Stimulated activated naive CD4-positive, alpha-beta T cell treated with Interleukin-2 at 50 U/mL for 16 hours (primary cell): ENCODE results near the gene FTCD.

Source experiments
- DNase-seq: peaks from one replicate; lab custom pipeline; 2025; lab: John Stamatoyannopoulos, UW

Gene FTCD

DNA sequence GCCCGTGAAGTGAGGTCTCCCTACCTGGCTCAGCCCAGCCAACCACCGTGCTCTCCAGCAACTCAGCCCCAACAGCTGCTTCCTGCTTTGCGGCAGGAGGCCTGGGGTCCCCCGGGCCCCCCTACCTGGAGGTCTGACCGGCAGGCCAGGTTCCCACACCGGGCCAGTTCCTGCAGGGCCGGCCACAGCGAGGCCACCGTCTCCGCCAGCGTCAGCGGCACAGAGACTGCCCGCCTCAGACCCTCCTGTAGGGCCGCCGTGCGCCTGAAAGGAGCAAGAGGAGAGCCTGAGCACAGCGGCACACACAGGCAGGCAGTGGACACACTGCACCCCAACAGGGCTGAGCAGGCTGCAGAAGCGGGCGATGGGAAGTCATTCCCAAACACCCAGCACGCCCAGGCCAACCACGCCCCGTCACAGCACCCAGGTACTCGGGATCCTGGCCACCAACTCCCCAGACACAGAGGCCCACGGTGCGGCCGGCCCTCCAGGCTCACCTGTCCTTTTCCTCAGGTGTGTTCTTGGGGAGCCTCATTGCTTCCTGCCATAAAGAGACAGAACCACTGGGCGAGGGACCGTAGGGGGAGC is 16.9 kb downstream of the FTCD start:
- no peak for DNase-seq

DNA sequence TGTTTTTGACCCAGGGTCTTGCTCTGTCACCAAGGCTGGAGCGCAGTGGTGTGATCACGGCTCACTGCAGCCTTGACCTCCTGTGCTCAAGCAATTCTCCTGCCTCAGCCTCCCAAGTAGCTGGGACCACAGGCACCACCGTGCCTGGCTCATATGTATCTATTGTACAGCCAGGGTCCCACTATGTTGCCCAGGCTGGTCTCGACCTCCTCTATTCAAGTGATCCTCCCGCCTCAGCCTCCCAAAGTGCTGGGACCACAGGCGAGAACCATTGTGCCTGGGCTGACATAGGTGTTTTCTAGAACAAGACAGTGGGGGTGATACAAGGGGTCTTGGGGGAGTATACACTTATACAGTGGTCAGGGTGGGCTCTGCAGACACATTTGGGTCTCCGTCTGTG is 17.5 kb downstream of the FTCD start:
- DNase-seq: no peak

DNA sequence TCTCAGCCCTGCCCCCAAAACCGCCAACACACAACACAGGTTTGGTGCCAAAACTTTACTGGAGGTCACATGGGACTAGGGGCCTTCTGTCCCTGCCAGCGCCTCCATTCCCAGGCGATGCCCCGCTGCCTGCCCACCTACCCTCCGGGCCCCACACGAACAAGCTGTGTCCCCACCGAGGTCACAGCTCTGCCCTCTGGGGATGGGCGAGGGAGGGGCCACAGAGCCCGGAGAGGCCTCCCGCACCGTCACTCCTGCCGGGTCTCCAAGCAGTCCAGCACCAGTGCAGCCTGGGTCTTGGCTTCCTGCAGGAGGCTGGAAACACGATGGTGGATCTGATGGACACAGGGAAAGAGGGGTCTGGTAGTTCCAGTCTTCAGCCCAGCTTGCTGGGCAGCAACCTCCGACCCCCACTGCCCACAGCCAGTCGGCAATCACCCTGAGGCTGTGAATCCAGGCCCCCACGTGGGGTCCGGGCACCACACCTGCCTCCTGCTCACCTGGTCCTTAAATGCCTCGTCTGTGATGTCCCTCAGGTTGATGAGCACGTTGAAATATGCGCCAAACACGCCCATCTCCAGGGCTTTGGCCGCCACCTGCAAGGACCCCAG is 18.5 kb downstream of the FTCD start:
- no peak for DNase-seq

DNA sequence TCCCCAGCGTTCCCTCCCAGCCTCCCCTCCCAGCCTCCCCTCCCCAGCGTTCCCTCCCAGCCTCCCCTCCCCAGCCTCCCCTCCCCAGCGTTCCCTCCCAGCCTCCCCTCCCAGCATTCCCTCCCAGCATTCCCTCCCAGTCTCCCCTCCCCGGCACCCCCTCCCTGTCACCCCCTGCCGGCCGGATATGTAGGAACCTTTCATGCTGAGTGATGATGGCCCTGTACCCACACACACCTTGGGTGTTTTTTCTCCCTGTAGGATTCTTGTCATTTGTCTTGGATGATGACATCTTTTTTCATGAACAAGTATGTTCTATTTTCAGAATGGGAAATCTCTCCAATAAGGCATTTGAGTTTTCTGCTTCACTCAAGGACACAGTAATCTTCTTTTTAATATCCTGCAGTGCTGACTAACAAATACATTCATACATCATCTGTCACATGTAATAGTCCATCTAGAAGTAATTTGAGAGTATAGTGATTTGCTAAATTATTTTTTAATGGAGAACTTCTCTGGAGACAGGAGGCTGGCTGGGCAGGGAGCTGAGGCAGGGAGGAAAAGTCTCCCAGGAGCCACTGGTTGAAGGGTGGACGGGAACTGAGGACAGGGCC is 19.5 kb downstream of the FTCD start:
- DNase-seq: no peak

DNA sequence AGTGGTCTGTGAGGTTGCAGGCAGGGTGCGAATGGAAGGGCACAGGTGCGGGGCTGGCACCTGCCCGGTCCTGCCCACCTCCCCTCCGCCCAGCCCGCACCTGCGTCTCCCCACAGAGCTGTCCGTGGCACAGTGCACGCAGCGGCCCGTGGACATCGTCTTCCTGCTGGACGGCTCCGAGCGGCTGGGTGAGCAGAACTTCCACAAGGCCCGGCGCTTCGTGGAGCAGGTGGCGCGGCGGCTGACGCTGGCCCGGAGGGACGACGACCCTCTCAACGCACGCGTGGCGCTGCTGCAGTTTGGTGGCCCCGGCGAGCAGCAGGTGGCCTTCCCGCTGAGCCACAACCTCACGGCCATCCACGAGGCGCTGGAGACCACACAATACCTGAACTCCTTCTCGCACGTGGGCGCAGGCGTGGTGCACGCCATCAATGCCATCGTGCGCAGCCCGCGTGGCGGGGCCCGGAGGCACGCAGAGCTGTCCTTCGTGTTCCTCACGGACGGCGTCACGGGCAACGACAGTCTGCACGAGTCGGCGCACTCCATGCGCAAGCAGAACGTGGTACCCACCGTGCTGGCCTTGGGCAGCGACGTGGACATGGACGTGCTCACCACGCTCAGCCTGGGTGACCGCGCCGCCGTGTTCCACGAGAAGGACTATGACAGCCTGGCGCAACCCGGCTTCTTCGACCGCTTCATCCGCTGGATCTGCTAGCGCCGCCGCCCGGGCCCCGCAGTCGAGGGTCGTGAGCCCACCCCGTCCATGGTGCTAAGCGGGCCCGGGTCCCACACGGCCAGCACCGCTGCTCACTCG is 23.3 kb downstream of the FTCD start:
- DNase-seq: no peak

DNA sequence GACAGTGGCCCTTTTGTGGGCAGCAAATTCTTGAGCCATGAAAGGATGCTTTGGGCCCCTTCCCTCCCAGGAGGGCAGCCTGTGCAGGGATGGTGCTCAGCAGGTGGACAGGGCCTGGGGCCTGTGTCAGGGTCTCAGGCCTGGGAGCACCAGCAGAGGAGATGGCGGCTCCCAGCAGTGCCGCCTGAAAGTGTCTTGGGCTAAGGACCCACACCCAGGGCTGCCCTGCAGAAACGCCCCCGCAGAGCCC is 23.9 kb downstream of the FTCD start:
- no peak for DNase-seq

DNA sequence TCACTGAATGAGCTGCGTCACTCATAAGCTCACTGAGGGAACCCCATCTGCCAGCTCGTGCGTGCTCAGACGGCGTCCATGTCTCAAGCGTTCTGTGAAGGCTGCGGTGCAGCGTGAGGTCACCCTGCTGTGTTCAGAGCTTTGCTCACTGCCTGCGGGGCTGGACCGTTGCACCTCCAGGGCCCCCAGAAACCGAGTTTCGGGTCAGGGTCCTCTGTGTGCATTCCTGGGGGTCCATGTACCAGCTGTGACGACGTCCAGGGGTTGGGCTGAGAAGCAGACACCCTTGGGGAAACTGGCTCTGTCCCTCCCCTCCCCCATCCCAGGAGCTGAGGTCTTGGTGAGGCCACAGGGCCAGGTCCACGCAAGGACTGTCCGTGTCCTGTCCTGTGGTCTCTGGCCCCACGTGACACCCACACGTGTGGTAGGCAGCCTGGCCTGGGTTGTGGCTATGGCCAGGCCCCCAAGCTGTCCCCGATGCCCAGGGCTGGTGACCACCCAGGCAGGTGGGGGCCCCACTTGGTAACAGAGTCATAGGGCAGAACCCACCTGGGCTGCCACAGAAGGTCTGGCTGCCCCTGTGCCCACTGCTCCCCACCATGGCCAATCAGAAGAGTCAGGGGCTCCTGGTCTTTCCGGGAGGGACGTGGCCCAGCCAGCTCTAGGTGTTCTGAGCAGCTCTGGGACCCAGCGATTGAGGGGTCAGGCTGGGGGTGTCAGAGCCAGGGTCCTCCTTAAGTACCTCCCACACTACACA is 24.4 kb downstream of the FTCD start:
- DNase-seq: no peak

DNA sequence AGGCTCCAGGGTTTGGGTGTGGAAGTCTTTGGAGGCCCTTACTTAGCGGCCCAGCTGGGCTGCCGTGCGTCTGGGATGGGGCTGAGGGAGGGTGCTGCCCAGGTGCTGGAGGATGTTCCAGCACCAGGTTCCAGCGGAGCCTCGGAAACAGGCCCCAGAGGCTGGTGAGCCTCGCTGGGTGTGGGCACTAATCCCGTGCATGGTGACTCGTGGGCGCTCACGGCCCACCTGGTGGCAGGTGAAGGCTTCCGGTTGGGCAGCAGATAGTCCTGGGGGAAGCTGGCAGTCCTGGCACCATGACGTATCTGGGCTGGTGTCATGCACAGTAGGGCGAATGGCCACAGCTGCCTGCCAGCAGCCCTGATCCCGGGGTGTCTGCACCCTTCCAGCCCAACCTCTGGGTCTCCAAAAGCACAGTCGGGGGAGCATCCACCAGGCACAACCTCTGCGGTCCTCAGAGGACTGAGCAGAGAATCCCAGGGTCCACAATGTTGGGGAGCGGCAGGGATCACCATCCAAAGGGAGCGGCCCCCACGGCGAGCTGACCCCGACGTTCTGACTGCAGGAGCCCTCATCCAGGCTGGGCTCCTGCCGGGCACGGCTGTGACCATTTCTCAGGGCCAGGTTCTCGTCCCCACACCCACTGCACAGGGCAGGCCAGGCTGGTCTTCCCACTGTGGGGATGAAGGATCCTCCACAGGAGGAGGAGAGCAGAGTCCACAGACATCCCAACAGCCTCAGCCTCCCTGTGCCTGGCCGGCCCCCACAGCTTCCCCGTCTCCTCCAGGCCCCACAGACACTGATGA is 25.3 kb downstream of the FTCD start:
- DNase-seq: no peak

DNA sequence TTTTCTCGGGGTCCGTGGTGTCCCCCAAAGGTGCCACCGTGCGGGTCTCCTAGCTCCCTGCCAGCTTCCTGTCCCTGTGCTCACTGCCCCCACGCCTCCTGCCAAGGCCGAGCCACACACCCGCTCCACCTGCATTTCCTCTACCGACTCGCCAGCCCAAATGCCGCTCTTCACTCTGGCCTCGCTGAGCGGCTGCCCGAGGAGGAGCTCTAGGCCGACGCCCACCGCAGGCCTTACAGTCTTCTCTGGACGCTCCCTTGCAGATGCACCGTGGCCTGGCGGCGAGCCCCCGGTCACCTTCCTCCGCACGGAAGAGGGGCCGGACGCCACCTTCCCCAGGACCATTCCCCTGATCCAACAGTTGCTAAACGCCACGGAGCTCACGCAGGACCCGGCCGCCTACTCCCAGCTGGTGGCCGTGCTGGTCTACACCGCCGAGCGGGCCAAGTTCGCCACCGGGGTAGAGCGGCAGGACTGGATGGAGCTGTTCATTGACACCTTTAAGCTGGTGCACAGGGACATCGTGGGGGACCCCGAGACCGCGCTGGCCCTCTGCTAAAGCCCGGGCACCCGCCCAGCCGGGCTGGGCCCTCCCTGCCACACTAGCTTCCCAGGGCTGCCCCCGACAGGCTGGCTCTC is 26.3 kb downstream of the FTCD start:
- DNase-seq: no peak

DNA sequence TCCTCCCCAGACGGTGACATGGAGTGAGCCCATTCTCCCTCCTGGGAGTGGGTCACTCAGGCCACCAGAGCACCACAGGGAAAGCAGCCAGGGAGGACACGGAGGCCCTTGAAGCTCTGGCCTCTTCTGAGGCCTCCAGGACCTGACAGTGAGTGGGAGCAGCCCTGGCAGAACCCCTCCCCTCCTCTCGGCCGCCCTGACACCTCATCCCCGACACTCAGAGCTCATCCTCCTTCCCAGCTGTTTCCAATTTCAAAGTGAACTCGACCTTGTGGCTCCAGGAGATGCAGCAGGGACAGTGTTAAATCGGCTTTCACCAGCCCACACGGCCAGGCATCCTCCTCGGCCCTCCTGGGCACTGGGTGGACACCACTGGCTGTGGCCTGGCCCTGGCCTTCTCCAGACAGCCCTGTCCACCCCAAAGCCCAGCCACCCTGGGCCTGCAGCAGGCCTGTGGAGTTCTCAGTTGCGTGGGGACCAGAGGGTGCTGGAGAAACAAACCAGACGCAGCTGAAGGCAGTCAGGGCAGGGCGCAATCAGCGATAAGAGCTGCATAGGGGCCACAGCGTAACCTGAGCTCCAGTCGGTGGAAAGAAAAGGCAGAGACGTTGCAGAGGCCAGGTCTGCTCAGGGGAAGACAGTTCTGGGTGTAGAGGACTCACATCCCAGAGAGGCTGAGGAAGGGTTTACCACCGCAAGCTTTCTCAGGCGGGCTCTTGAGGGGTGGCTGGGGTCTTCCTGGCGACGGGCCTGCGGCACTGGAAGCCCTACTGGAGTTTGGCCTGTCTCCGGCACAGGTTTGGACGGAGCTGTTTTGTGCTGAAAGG is 27.1 kb downstream of the FTCD start:
- no peak for DNase-seq

DNA sequence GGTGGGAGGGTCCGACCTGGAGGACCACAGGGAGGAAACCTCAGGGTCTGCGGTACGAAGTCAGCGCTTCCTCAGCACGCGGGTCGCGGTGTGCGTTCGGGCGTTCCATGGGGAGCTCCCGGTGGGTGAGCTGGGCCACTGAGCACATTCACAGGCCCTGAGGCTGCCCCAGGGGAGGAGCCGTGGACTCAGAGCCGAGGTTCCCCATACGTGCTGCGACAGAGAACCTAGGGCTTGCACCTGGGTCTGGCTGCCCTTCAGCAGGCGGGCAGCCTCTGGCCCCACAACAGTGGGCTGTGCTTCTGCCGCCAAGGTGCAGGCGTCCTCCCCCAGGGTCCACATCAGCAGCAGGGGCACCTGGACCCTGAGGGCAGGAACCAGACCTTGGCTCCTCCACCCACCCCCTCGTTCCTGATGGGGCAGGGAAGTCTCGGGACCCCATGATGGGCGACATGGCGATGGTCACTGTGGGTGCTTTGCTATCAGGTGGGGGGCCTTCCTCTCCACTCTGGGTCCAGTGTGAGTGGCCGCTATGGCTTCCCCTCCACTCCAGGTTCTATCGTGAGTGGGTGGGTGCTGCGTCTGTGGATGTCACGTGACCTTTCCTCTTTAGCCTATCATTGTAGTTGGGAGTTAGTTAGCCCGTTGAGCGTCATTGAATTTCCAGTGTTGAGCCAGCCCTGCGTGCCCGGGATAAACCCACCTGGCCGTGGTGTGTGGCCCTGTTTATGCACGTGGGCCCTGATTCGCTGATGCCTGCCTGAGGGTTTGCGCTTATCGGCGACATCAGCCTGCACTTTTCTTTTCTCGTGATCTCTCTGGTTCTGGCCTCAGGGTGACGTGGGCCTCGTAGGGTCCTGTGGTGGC is 27.9 kb downstream of the FTCD start:
- DNase-seq: no peak

DNA sequence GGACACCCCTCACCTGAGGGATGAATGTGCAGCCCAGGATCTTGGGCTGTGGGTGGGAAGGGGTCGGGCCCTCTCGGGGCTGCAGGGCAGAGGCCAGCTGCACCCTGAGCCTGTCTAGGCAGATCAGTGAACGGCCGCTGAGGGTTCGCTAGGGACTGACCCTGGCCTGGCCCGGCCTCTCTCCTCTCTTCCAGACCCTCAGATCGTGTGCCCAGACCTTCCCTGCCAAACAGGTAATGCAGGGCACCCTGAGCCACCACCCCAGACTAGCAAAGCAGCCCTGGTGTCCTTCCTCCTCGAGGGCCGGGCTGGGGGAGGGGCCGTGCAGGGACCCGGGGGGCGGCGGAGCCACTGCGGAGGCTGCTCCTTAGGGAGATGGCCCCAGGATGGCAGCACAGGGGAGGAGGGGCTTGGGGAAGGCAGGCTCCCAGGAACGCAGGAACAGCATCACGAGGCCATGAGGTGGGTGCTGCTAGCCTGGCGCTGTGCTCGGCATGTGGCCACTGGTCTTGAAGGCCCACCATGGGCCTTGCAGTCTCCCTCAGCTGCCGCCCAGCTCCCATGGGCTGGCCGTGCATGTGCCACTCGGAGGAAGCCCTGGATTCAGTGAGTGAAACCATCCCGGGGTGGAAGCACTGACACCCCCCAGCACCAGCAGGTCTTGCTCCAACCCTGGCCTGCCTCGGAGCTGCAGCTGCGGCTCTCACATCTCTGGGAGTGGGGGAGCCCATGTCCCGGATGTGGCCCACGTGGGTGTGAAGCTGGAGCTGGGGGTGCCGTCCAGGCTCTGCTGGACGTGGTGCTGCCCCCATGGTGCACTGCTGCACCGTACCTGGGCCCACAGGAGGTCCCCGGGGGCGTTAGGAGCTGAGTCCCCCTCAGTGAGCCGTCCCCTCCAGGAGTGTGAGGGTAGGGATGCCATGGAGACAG is 28.8 kb downstream of the FTCD start:
- DNase-seq: no peak

DNA sequence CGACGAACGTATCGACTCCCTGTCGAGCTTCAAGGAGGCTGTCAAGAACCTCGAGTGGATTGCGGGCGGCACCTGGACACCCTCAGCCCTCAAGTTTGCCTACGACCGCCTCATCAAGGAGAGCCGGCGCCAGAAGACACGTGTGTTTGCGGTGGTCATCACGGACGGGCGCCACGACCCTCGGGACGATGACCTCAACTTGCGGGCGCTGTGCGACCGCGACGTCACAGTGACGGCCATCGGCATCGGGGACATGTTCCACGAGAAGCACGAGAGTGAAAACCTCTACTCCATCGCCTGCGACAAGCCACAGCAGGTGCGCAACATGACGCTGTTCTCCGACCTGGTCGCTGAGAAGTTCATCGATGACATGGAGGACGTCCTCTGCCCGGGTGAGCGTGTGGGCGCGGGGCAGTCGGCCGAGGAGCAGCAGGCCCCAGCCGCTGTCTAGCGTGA is 29.5 kb downstream of the FTCD start:
- DNase-seq: no peak

DNA sequence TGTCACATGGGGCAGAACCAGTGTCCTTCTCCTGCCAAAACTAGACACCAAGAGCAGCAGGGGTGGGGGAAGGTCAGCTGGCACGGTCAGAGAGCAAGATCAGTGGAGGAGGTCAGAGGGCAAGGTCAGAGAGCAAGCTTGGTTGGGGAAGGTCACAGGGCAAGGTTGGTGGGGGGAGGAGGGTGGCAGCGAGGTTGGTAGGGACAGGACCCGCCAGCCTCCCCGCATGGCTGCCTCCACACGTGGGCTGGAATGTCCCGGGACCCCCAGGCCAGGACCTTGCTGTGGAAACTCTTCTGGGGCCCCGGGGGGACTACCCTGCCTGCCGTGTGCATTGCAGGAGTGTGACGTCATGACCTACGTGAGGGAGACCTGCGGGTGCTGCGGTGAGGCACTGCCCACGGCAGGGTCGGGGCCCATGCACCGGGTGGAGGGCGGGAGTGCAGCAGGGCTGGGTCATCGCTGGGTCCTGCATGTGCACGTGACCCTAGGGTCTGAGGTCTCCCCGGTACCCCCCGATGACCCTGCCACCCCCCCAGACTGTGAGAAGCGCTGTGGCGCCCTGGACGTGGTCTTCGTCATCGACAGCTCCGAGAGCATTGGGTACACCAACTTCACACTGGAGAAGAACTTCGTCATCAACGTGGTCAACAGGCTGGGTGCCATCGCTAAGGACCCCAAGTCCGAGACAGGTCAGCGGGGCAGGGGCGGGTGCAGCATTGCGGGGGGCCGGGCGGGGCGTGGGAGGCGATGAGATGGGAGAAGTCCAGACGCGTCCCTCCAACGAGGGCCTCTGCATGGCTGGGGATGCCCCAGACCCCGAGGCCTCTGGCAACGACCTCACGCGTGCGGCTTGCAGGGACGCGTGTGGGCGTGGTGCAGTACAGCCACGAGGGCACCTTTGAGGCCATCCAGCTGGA is 30.2 kb downstream of the FTCD start:
- no peak for DNase-seq

DNA sequence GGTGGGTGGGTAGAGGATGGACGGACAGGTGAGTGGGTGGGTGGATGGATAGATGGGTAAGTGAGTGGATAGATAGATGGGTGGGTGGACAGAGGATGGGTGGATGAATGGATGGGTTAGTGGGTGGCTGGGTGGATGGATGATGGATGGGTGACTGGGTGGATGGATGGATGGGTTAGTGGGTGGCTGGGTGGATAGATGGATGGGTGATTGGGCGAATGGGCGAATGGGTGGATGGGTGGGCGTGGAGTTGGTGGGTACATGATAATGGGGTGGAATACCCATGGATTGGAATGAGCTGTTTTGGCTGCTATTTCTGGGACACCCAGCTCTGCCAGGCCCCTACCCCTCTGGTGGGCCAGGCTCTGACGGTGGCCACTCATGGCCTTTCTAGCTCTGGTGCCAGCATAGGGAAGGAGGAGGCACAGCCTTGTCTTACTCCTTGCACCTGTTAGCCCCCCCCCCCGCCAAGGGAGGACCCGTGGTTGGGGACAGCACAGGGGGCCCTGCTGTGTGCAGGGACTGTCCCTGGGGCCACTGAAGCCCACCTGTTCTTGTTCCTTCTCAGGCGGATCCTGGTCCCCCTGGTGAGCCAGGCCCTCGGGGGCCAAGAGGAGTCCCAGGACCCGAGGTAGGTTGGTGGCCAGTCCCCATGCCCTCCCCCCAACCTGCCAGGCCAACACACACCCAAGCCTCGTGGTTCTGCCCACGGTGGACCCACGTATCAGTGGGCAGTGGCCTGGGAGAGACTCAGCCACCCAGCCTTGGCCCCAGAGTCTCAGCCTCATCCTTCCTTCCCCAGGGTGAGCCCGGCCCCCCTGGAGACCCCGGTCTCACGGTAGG is 31.1 kb downstream of the FTCD start:
- DNase-seq: no peak
